ENCODE data around the gene IGSF21. TPM values are rescaled to one million over a fixed set of nuclear protein-coding genes. Genes with fewer than 3 reads are reported as not detected.

Gene IGSF21
- total RNA-seq, 1 experiment from 2014 or later, result 5.2 TPM

DNA sequence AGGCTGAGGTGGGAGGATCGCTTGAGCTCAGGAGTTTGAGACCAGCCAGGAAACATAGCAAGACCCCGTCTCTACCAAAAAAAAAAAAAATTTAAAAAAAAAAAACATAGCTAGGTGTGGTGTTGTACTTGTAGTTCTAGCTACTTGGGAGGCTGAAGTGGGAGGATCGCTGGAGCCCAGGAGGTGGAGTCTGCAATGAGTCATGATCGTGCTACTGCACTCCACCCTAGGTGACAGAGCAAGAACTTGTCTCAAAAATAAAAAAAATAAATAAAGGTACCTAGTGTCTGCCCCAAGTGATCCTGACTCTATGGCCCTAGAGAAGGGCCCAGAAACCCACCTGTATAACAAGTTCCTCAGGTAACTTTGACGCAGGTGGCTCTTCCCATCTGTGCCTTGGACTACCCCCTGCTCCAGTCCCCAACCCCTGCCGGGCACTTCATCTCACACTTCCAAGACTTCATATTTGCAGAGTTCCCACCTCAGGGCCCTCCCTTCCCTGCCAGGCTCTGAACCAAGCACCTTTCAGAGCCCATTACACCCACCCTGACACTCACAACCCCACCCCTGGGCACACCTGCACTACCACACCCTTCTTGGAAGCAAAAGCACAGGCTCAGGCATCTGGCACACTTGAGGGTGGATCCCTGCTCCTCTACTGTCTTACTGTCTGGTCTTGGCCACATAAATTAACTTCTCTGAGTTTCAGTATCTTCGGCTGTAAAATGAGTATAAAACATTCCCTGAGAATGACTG is 292.9 kb downstream of the IGSF21 start:
- no peak overlapping the region for H2AK5ac ChIP-seq (ENCODE audit: insufficient read length, low read length)
- H2BK20ac ChIP-seq (ENCODE audit: low read depth, low read length, poor library complexity, severe bottlenecking), result no peak overlapping the region
- Mint-ChIP-seq H3K27ac (peak overlapping the region in 1 of 3 experiments; percentile 90; a peak in 2 of 7 replicates), H3K9me3 (peaks cover 2 to 6% of the 10 kb centered on the region in 2 experiments; a peak in 2 of 5 replicates), H3K4me1 (peaks cover 36% of the 10 kb centered on the region in 2 experiments), H3K36me3 (ENCODE audit: insufficient read depth in 1 of 3, low read depth in 3 of 3) (peaks cover 2 to 13% (median 4%) of the 10 kb centered on the region in 3 experiments), H3K27me3 (ENCODE audit: low read depth) (peaks cover 1% of the 10 kb centered on the region; the same call in 1 of the 2 replicates), H3K4me3 (no peak overlapping the region)
- H3K56ac ChIP-seq (ENCODE audit: insufficient read length, low read depth, low read length), result no peak overlapping the region
- H3K14ac ChIP-seq (ENCODE audit: insufficient read depth, low read length), result no peak overlapping the region
- no peak overlapping the region for H4K8ac ChIP-seq (replicated peaks; ENCODE audit: insufficient read length, low read depth, low read length)
- H3K79me2 ChIP-seq (ENCODE audit: insufficient read depth, low read length), result no peaks in the 10 kb centered on the region
- no peak overlapping the region for H4K91ac ChIP-seq (ENCODE audit: insufficient read length, low read depth, low read length)
- peaks cover 9% of the 10 kb centered on the region; the same call in 1 of the 2 replicates for H3K4me1 ChIP-seq (ENCODE audit: insufficient read depth, low read length)
- H3K4me2 ChIP-seq (ENCODE audit: insufficient read depth, insufficient read length, low read length), result no peak overlapping the region
- H3K9me3 ChIP-seq (ENCODE audit: control insufficient read depth, low read depth, low read length), result no peaks in the 10 kb centered on the region
- H2BK120ac ChIP-seq (ENCODE audit: low read depth, low read length, poor library complexity, severe bottlenecking), result no peak overlapping the region
- no peaks in the 10 kb centered on the region for H4K20me1 ChIP-seq (ENCODE audit: control insufficient read depth, insufficient read depth, insufficient read length)
- no peak overlapping the region for H2BK15ac ChIP-seq (ENCODE audit: low read depth, low read length)
- H3K27ac ChIP-seq (ENCODE audit: insufficient read length, low read depth, low read length), result no peak overlapping the region
- no peak overlapping the region for H2BK5ac ChIP-seq (ENCODE audit: insufficient read length, low read length)
- WGBS (ENCODE audit: extremely low coverage, insufficient read length, low lambda C conversion rate), result no CpG with 5 or more reads among the region's 7 CpGs
- no peaks in the 10 kb centered on the region for H3K79me1 ChIP-seq (ENCODE audit: insufficient read depth, low read depth, low read length, poor library complexity, severe bottlenecking)
- no peak overlapping the region for H3K4ac ChIP-seq (ENCODE audit: low read depth, low read length)
- H3K27me3 ChIP-seq (ENCODE audit: insufficient read depth, low read length), result no peaks in the 10 kb centered on the region
- no peak overlapping the region for H3T11ph ChIP-seq (ENCODE audit: low read length)
- no peak overlapping the region for H3K18ac ChIP-seq (ENCODE audit: insufficient read length, low read depth, low read length)
- no peak overlapping the region for H2AFZ ChIP-seq (ENCODE audit: low read length)
- no peak for DNase-seq
- no peak overlapping the region for H3K9ac ChIP-seq (ENCODE audit: extremely low read depth, insufficient read length, low read length)
- no peak overlapping the region for H2BK12ac ChIP-seq (ENCODE audit: insufficient read length, low read depth, low read length)
- TF ChIP-seq, protein P1, sequence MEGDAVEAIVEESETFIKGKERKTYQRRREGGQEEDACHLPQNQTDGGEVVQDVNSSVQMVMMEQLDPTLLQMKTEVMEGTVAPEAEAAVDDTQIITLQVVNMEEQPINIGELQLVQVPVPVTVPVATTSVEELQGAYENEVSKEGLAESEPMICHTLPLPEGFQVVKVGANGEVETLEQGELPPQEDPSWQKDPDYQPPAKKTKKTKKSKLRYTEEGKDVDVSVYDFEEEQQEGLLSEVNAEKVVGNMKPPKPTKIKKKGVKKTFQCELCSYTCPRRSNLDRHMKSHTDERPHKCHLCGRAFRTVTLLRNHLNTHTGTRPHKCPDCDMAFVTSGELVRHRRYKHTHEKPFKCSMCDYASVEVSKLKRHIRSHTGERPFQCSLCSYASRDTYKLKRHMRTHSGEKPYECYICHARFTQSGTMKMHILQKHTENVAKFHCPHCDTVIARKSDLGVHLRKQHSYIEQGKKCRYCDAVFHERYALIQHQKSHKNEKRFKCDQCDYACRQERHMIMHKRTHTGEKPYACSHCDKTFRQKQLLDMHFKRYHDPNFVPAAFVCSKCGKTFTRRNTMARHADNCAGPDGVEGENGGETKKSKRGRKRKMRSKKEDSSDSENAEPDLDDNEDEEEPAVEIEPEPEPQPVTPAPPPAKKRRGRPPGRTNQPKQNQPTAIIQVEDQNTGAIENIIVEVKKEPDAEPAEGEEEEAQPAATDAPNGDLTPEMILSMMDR (conservative IDR thresholded peaks at IDR 0.05), result no peak
- H3K23me2 ChIP-seq (ENCODE audit: insufficient read length, low read depth, low read length, poor library complexity, severe bottlenecking), result no peaks in the 10 kb centered on the region
- H4K5ac ChIP-seq (ENCODE audit: insufficient read length, low read depth, low read length), result no peak overlapping the region
- H3K23ac ChIP-seq (ENCODE audit: insufficient read length, low read depth, low read length), result no peak overlapping the region

Data from H9 (cell line).